Aorta (tissue), 5 donors: ENCODE data around the gene JPH3. TPM values are rescaled to one million over a fixed set of nuclear protein-coding genes. Genes with fewer than 3 reads are reported as not detected.
A peak's percentile ranks its signal among the peaks of the same experiment; 100 is the strongest.

ENCODE experiments used
- ATAC-seq: fragments of 200-7000 bp; cut with Tn5 transposase; one replicate; pipeline ENCODE4 v1.9.1; 2022; ENCODE audit warnings: moderate library complexity; ENCODE audit not compliant: low FRiP score
- DNase-seq, 2 donors: peaks; one replicate each; pipeline ENCODE4 v3.0.0-alpha.2; 2020
- H3K27ac ChIP-seq, 2 donors: one replicate each; pipeline ENCODE4 v1.5.1; 2013; ENCODE audit warnings: low read length in 2 of 2, mild to moderate bottlenecking in 2 of 2, moderate library complexity in 2 of 2, control low read depth in 1 of 2, inconsistent platforms in 1 of 2, low read depth in 1 of 2
- H3K27me3 ChIP-seq, 2 donors: one replicate each; pipeline ENCODE4 v1.6.1; 2013; ENCODE audit warnings: control low read depth in 1 of 2, low read length in 1 of 2, mild to moderate bottlenecking in 1 of 2, moderate library complexity in 1 of 2; ENCODE audit not compliant: insufficient read depth in 2 of 2, control insufficient read depth in 1 of 2
- H3K36me3 ChIP-seq, 2 donors: one replicate each; pipeline ENCODE4 v1.6.1; 2013; ENCODE audit warnings: control low read depth in 1 of 2, low read length in 1 of 2, mild to moderate bottlenecking in 1 of 2; ENCODE audit not compliant: insufficient read depth in 2 of 2, control insufficient read depth in 1 of 2
- H3K4me1 ChIP-seq, 2 donors: one replicate each; pipeline ENCODE4 v1.6.1; 2013; ENCODE audit warnings: low read length in 2 of 2, control low read depth in 1 of 2, mild to moderate bottlenecking in 1 of 2, moderate library complexity in 1 of 2; ENCODE audit not compliant: insufficient read depth in 2 of 2, control insufficient read depth in 1 of 2
- H3K4me3 ChIP-seq, 2 donors: one replicate each; pipeline ENCODE4 v1.5.1; 2013; ENCODE audit warnings: low read length in 2 of 2, control low read depth in 1 of 2, mild to moderate bottlenecking in 1 of 2
- H3K9me3 ChIP-seq: one replicate; pipeline ENCODE4 v1.6.1; 2013; ENCODE audit warnings: mild to moderate bottlenecking, low read length; ENCODE audit not compliant: control insufficient read depth
- WGBS, 2 donors: extraction: QIAGEN DNeasy Blood & Tissue Kit; methylation state at CpG; one replicate each; pipeline ENCODE4 v1.1.7; 2013; 5-methylcytosine and 5-hydroxymethylcytosine counted together
- intact Hi-C, 2 donors: fragments of 100-400 bp; cut with DNase I; formaldehyde crosslinking; loops; one replicate each; pipeline versions ENCODE4 v1.14.2 to v1.15.0; 2022
- polyA plus RNA-seq, 2 donors: library from polyadenylated mRNA; stranded (reverse); fragments of 200-250 nt; gene quantifications; one replicate each; pipeline ENCODE4 v1.2.3, GENCODE V29; 2013
- total RNA-seq, 2 donors: library from RNA; stranded (reverse); fragmentation: NEBNext Ultra II Directional; extraction: Animal tissue kit (Norgen Biotek cat#: 25700); gene quantifications; one replicate each; pipeline ENCODE4 v1.2.1, GENCODE V29; 2021
- donor health status: healthy with polysubstance abuse.
- donor health status: Bipolar disorder and iron deficiency.
- donor health status: DM: no; HTN: no; CAD: no.
- donor health status: DM: no; HTN: no; CAD: no.
- donor health status: DM: yes; HTN: yes; CAD: no.

Gene JPH3
- total and polyA plus RNA-seq, 4 donors: 0.21 to 0.26 TPM; not detected in 2

- H3K4me3 ChIP-seq: no peak overlapping the region
- peaks cover 0 to 2% of the 10 kb centered on the region in 2 donors for H3K27me3 ChIP-seq
- DNase-seq: peak in 1 of 2 donors; percentile 17
- intact Hi-C loops: loop anchor here (1.0 to 5.0 kb wide), 4 partner anchors 49 to 181 kb away; partner anchors contain the start of gene KLHDC4 (in 1 of the 2)
- no peaks in the 10 kb centered on the region for H3K36me3 ChIP-seq
- H3K4me1 ChIP-seq: no peaks in the 10 kb centered on the region
- H3K9me3 ChIP-seq: no peaks in the 10 kb centered on the region
- ATAC-seq: no peak
- H3K27ac ChIP-seq: no peak overlapping the region
- whole genome bisulfite sequencing, 2 donors: 88 to 90% methylated on average over 9 of the region's 9 CpGs
Measured at GRCh38 chr16:87587636-87588035, 14.7 kb upstream of the JPH3 start.

GRCh38 chr16:87592018-87592712, 10.1 kb upstream of the JPH3 start:
- Histone ChIP-seq H3K4me1 (no peaks in the 10 kb centered on the region), H3K36me3 (no peaks in the 10 kb centered on the region), H3K27me3 (peaks cover 0 to 2% of the 10 kb centered on the region in 2 donors), H3K27ac (no peak overlapping the region), H3K9me3 (no peaks in the 10 kb centered on the region), H3K4me3 (no peak overlapping the region)
- WGBS, 2 donors: 78 to 80% methylated on average over 21 of the region's 21 CpGs
- DNase-seq (peak in 1 of 2 donors; percentile 20), ATAC-seq (no peak)
- intact Hi-C loops: no loop called here

GRCh38 chr16:87593710-87594258, 8.5 kb upstream of the JPH3 start:
- no peak overlapping the region for H3K27ac ChIP-seq
- DNase-seq (peak in 1 of 2 donors; percentile 24), ATAC-seq (no peak)
- H3K4me3 ChIP-seq: no peak overlapping the region
- peaks cover 0 to 2% of the 10 kb centered on the region in 2 donors for H3K27me3 ChIP-seq
- no peaks in the 10 kb centered on the region for H3K4me1 ChIP-seq
- H3K36me3 ChIP-seq: no peaks in the 10 kb centered on the region
- no peaks in the 10 kb centered on the region for H3K9me3 ChIP-seq
- whole genome bisulfite sequencing, 2 donors: 87 to 89% methylated on average over 10 of the region's 10 CpGs
- intact Hi-C loops: no loop called here

GRCh38 chr16:87595712-87596111, 6.6 kb upstream of the JPH3 start:
- Histone ChIP-seq H3K36me3 (no peaks in the 10 kb centered on the region), H3K4me1 (no peaks in the 10 kb centered on the region), H3K27ac (no peak overlapping the region), H3K9me3 (peaks cover 5% of the 10 kb centered on the region), H3K4me3 (no peak overlapping the region), H3K27me3 (no peaks in the 10 kb centered on the region)
- intact Hi-C loops: no loop called here
- WGBS, 2 donors: 73 to 79% methylated on average over 5 of the region's 5 CpGs
- DNase-seq (no peak), ATAC-seq (no peak)

GRCh38 chr16:87597324-87597830, 4.9 kb upstream of the JPH3 start:
- H3K27me3 ChIP-seq: no peaks in the 10 kb centered on the region
- intact Hi-C loops: no loop called here
- H3K36me3 ChIP-seq: no peaks in the 10 kb centered on the region
- WGBS, 2 donors: 94 to 95% methylated on average over 6 of the region's 6 CpGs
- H3K4me3 ChIP-seq: no peak overlapping the region
- ATAC-seq (no peak), DNase-seq (no peak)
- H3K9me3 ChIP-seq: peaks cover 5% of the 10 kb centered on the region
- H3K27ac ChIP-seq: no peak overlapping the region
- H3K4me1 ChIP-seq: no peaks in the 10 kb centered on the region

- Histone ChIP-seq H3K36me3 (no peaks in the 10 kb centered on the region), H3K4me3 (no peak overlapping the region), H3K27me3 (no peaks in the 10 kb centered on the region), H3K27ac (no peak overlapping the region), H3K4me1 (no peaks in the 10 kb centered on the region), H3K9me3 (peaks cover 5% of the 10 kb centered on the region)
- 74 to 76% methylated on average over 5 of the region's 5 CpGs for WGBS, 2 donors
- DNase-seq (no peak), ATAC-seq (no peak)
- intact Hi-C loops: no loop called here
Measured at GRCh38 chr16:87598431-87598830, 3.9 kb upstream of the JPH3 start.

- H3K4me3 ChIP-seq: no peak overlapping the region
- intact Hi-C loops: no loop called here
- 52 to 53% methylated on average over 6 of the region's 6 CpGs for WGBS, 2 donors
- no peak overlapping the region for H3K27ac ChIP-seq
- H3K36me3 ChIP-seq: no peaks in the 10 kb centered on the region
- DNase-seq (no peak), ATAC-seq (no peak)
- peaks cover 5% of the 10 kb centered on the region for H3K9me3 ChIP-seq
- H3K4me1 ChIP-seq: no peaks in the 10 kb centered on the region
- H3K27me3 ChIP-seq: no peaks in the 10 kb centered on the region
Measured at GRCh38 chr16:87600246-87600645, 2.1 kb upstream of the JPH3 start.

GRCh38 chr16:87601401-87601981, 817 bp upstream of the JPH3 start:
- intact Hi-C loops: no loop called here
- DNase-seq: peak in 1 of 2 donors; percentile 24
- H3K36me3 ChIP-seq: no peaks in the 10 kb centered on the region
- H3K9me3 ChIP-seq: peaks cover 5% of the 10 kb centered on the region
- H3K27me3 ChIP-seq: no peaks in the 10 kb centered on the region
- no peak overlapping the region for H3K27ac ChIP-seq
- 3% methylated on average over 32 of the region's 32 CpGs for WGBS, 2 donors
- no peaks in the 10 kb centered on the region for H3K4me1 ChIP-seq
- no peak for ATAC-seq
- no peak overlapping the region for H3K4me3 ChIP-seq
